HG03097 (cell line): ENCODE measurements around the gene EIF4EBP3.

ENCODE experiments used
- ATAC-seq: cut with Tn5 transposase; IDR thresholded peaks from one replicate; pipeline ENCODE4 v1.9.1; 2021; ENCODE audit not compliant: unreplicated experiment, low FRiP score

Gene EIF4EBP3

GRCh38 chr5:140547508-140548299 is at the start of gene EIF4EBP3:
EIF4EBP3 (plus strand) TSS chr5:140547662; CDS start chr5:140547738, 76 bp downstream.
- ATAC-seq = peak; percentile 96

- no peak for ATAC-seq
Observed at GRCh38 chr5:140497897-140498296, 49.6 kb upstream of the EIF4EBP3 start.

DNA sequence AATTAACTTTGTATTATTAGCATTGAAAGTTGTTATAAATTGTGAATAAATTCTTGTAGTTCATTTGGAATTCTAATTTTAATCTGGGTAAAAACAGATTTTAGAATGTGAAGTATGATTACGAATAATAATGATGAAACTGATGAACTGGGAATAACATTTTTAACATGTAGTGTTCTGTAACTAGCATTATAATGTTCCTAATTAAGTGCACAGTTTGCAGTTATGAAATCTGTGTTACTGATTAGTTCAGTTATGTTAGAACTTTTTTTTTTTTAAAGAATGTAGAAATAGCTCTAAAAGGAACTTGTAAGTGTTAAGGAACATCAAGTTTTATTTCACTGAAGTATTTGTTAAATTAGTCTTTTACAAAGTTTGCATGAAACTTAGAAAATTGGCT is 48.9 kb upstream of the EIF4EBP3 start:
- ATAC-seq = no peak

DNA sequence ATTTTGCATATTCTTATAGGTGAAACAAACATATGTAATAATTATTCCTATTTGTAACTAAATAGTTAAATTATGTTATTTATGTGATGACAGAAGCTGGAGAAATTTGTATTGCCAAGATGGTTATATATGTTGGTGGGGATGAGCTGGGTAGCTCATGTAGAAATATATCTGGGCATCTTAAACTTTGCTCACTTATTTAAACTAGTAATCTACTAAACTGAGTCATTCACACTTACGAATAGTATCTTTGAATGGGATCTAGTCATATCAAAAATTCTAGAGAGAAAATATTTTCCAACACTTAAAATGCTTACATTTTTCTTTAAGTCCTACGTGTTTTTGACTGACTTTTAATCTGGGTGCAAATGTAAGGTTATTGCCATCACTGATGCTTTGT is 44.6 kb upstream of the EIF4EBP3 start:
- ATAC-seq = no peak

GRCh38 chr5:140509898-140510297 is 37.6 kb upstream of the EIF4EBP3 start:
- ATAC-seq = no peak

DNA sequence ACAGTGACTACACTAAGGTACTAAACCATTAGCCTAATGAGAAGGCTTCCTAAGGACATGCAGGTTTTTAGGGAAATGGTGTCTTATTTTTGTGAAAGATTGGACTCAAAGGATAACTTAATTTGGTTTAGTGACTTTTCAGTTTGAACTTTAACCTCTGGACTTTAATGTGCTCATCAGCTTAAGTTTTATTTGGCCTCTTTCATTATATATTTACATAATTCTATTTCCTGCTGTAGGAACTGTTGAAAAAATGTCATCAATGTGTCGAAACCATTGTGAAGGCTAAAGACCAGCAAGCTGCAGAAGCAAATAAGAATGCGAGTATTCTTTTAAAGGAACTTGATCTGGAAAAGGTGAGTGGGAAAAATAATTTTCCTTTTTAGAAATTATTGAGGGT is 34.3 kb upstream of the EIF4EBP3 start:
- no peak for ATAC-seq

DNA sequence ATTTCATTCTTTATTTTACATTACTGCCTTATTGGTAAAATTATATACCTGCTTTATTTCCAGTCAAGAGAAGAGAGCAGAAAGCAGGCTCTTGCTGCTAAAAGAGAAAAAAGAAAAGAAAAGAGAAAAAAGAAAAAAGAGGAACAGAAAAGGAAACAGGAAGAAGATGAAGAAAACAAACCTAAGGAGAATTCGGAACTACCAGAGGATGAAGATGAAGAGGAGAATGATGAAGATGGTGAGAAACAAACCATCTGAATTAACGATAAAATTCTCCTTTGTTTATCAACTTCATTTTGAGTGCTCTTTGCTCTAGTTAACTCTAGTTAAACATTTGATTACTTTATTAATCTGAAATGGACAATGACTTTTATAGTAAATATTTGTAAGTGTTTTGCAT is 23.5 kb upstream of the EIF4EBP3 start:
- ATAC-seq = no peak

DNA sequence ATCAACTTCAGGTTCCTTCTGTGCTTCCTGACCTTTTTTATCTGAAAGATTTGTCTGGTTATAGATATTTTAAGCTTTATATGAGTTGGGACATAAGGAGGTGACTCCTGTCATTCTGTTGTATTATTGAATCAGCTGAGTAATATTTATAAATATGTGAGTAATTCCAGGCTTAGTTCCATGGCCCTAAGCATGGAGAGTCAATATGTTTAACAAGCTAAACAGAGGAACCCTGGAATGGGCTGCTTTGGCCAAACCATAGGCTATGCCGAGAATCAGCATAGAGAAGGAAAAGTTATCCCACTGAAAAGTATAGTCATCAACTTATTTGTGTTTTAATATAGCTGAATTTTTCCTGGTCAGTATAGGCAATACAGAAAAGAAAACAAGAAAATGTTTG is 7.2 kb upstream of the EIF4EBP3 start:
- no peak for ATAC-seq

- ATAC-seq = no peak
Observed at GRCh38 chr5:140542972-140543371, 4.5 kb upstream of the EIF4EBP3 start.

DNA sequence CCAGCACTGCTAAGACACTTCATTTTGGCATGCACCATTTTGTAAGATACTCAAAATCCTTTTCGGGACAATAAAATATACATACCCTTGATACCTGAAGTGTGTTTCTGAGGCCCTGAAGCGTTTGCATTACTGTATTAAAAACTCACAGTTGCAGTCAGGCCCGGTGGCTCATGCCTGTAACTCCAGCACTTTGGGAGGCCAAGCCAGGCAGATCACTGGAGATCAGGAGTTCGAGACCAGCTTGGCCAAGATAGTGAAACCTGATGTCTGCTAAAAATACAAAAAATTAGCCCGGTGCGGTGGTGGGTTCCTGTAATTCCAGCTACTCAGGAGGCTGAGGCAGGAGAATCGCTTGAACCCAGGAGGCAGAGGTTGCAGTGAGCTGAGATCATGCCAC is 2.5 kb upstream of the EIF4EBP3 start:
- no peak for ATAC-seq

DNA sequence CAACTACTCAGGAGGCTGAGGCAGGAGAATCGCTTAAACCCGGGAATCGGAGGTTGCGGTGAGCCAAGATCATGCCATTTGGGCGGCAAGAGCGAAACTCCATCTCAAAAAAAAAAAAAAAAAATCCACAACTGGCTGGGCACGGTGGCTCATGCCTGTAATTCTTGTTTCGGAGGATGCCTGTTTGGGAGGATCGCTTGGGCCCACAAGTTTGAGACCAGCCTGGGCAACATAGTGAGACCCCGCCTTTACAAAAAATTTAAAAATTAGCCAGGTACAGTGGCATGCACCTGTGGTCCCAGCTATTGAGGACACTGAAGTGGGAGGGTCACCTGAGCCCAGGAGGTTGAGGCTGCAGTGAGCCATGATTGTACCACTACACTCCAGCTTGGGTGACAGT is 1.9 kb upstream of the EIF4EBP3 start:
- no peak for ATAC-seq

GRCh38 chr5:140546851-140547507 is 483 bp upstream of the EIF4EBP3 start:
- ATAC-seq = peak; percentile 4

DNA sequence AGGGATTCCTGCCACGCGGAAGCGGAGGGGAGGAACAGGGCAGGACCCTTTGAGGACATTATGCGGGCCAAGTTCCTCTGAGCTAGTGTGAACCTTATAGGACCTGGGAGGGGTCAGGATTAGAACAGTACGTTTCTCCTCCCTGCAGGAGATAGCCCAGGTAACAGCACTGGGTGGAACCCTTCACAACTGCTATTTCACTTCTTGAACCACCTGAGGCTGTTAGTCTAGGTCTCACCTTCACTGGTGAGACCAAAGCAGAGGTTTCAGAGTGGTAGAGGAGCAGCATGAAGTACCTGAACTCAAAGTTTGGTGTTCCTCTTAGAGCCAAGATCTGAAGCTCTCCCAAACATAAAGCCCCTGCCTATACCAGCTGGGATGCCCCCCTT is 832 bp downstream of the EIF4EBP3 start:
- no peak for ATAC-seq

DNA sequence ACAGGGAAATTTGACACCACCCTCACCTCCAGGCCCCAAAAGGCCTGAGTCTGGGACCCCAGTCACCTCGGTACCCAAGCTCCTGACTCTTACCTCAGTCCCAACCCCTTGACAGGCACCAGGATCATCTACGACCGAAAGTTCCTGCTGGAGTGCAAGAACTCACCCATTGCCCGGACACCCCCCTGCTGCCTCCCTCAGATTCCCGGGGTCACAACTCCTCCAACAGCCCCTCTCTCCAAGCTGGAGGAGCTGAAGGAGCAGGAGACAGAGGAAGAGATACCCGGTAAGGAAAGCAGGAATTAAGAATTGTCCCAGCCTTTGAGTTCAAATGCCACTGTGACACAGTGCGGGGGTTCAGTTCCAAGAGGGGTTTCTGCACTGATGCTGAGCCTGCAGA is 1.3 kb downstream of the EIF4EBP3 start:
- ATAC-seq = no peak

GRCh38 chr5:140549237-140550144 is 2.0 kb downstream of the EIF4EBP3 start:
- ATAC-seq = no peak

- ATAC-seq = no peak
Observed at GRCh38 chr5:140550147-140551079, 3.0 kb downstream of the EIF4EBP3 start.

DNA sequence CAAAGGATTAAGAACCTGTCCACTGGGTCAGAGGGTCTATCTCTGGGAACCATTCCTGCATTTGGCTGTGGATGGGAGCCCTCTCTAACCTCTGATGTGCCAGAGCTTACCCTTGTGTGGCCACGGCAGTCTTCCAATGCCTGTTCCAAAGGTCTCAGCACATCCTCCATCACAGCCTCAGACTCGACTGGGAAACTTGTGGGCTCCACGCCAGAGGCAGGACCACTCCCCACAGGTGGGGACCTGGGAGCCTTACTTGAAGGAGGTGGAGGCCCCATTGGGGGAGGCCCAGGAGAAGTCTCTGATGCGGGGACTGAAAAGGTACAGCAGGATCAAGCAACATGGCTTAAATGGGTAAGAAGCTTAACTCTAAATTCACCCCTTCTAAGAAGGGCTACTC is 4.4 kb downstream of the EIF4EBP3 start:
- no peak for ATAC-seq

DNA sequence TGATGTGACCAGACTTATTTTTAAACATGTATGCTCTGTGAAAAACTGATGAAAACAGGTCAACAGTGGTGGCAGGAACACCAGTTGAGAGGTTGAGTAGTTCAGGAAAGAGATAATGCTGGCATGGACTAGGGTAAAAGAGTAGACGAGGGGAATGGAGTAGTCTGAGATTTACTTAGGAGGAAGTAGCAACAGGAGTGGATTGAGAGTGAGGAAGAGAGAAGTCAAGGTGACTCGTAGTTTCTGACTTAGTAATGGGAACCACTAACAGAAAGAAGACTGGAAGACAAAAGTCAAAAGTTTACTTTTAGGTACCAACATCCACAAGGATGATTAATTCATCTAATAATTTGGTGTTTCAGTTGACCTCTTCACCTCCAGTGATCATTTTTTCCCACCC is 6.2 kb downstream of the EIF4EBP3 start:
- no peak for ATAC-seq

DNA sequence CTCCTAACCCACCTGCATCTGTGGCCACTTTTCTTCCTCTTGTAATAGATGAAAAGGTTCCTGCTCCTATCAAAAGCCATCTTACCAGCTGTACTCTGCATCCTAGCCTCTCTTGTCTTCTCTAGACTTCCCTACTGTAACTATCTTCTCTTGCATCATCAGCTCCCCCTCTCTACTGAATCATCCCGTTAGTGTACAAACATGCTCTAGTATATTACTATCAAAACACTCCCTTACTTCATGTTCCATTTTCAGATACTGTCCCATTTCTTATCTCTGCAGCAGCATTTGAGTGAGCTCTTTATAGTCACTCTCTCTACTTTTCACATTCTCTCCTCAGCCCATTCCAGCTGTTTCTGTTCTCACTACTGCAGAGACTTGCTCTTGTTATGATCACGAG is 7.0 kb downstream of the EIF4EBP3 start:
- ATAC-seq = no peak

DNA sequence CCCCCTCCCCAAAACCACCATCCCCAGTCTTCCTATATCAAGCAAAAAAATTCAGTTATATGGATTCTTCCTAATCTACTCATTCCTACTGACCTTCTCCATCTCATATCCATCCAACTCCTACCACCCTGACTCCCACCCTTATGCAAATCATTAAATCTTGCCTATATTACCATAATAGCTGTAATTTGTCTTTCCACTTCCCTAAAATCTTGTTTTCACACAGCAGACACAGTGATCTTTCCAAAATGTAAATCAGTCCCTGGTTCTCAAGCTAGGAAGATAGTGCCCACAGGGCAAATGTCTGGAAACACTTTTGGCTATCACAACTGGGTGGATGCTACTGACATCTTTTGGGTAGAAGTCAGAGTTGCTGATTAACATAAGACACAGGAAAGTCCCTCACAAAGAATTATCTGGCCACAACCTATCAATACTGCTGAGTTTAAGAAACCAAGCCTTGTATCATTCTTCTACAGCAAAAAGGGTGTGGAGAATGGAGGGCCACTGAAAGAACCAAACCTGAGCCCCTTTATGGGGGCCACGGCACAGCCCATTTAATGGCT is 8.4 kb downstream of the EIF4EBP3 start:
- ATAC-seq = no peak
